ENCODE measurements around the gene JAGN1.
"Not testable (repeated sequence)": the region's sequence is repeated elsewhere in the genome, so short reads cannot be mapped to it uniquely, and the experiment has no call there.

JAGN1 gene

GRCh38 chr3:9890249-9891071 lies at the start of gene JAGN1:
JAGN1 (plus strand) TSS chr3:9890610; CDS start chr3:9890723, 113 bp downstream.
- peak; percentile 28 to 92 (median 84) for DNase-seq

GRCh38 chr3:9841015-9841414 lies 49.4 kb upstream of the JAGN1 start:
- DNase-seq, result no peak

- DNase-seq, result peak; percentile 72 to 96 (median 94)
Measured at GRCh38 chr3:9843715-9844438, 46.5 kb upstream of the JAGN1 start, which contains the start of gene RPUSD3. RPUSD3 (minus strand) TSS chr3:9844008; CDS start chr3:9843990, 18 bp downstream.

- DNase-seq, result no peak
Measured at GRCh38 chr3:9846231-9846630, 44.2 kb upstream of the JAGN1 start.

- no peak for DNase-seq
Measured at GRCh38 chr3:9846931-9847488, 43.4 kb upstream of the JAGN1 start.

- DNase-seq, result not testable (repeated sequence)
Measured at GRCh38 chr3:9847870-9848269, 42.5 kb upstream of the JAGN1 start.

- not testable (repeated sequence) for DNase-seq
Measured at GRCh38 chr3:9848860-9849259, 41.5 kb upstream of the JAGN1 start.

GRCh38 chr3:9851383-9851782 lies 39.0 kb upstream of the JAGN1 start:
- peak in 1 of 14 donors; percentile 37 for DNase-seq

- DNase-seq, result not testable (repeated sequence)
Measured at GRCh38 chr3:9851926-9852325, 38.5 kb upstream of the JAGN1 start.

GRCh38 chr3:9852528-9852927 lies 37.9 kb upstream of the JAGN1 start:
- DNase-seq, result no peak

- DNase-seq, result not testable (repeated sequence)
Measured at GRCh38 chr3:9854291-9854940, 36.0 kb upstream of the JAGN1 start.

- DNase-seq, result no peak
Measured at GRCh38 chr3:9855594-9855993, 34.8 kb upstream of the JAGN1 start.

GRCh38 chr3:9859530-9860025 lies 30.8 kb upstream of the JAGN1 start:
- DNase-seq, result no peak

GRCh38 chr3:9861201-9861600 lies 29.2 kb upstream of the JAGN1 start:
- DNase-seq, result no peak

- DNase-seq, result no peak
Measured at GRCh38 chr3:9861626-9862130, 28.7 kb upstream of the JAGN1 start.

GRCh38 chr3:9862391-9863057 lies 27.9 kb upstream of the JAGN1 start:
- DNase-seq, result no peak

- DNase-seq, result no peak
Measured at GRCh38 chr3:9863058-9863772, 27.2 kb upstream of the JAGN1 start.

GRCh38 chr3:9864200-9864927 lies 26.0 kb upstream of the JAGN1 start:
- peak in 10 of 14 donors; percentile 33 to 76 (median 52) for DNase-seq

GRCh38 chr3:9865125-9865637 lies 25.2 kb upstream of the JAGN1 start:
- not testable (repeated sequence) for DNase-seq

GRCh38 chr3:9866639-9867038 lies 23.8 kb upstream of the JAGN1 start:
- DNase-seq, result no peak
